ENCODE data around the gene RTN4IP1. TPM values are rescaled to one million over a fixed set of nuclear protein-coding genes. Genes with fewer than 3 reads are reported as not detected.
"Not testable (repeated sequence)": the region's sequence is repeated elsewhere in the genome, so short reads cannot be mapped to it uniquely, and the experiment has no call there.

The RTN4IP1 gene
- total RNA-seq, 1 donor from 2014 or later = 13.6 TPM

DNA sequence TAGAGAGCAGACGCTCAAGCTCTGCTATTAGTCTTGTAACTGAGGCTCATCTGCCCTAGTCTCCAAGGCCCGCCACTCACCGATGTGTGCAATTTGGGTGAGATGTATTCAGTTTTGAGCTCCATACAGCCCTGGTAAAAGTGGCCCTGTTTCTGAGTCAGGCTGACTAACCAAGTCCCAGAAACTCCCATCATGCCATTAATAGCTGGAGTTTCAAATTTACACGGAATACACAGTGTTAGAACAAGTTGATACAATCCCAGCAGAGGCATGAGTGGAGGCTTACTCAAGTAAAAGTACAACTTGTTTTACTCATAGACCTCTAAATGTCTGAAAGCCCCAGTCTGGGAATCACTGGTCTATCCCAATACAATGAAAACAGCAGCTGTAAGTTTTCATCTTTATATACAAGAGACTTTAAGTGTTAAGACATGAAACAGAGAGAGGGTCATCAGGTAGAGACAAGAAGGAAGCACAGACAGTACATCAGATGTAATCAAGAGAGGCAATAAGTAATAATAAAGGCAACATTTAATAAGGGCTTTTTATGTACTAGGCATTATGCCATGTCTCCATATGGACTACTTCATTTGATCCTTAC, 42.4 kb downstream of the RTN4IP1 start:
- DNase-seq (ENCODE audit: low read depth) = no peak

DNA sequence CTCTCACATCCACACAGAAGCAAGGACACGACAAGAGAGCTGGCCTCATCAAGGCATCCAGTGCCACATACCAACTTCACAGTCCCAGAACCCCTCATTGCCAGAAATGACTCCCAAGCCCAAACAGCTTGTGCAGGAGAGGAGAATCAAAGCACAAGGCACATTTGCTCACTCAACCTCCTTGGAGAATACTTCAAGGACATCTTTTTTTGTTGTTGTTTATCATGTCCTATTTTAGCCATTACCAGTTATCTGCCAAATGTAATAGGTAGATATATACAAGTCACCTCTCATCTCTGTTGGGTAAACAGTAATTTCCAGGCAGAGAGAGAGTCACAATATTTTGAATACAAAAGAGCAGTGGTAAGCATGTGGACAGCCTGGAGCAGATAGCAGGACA, 47.8 kb downstream of the RTN4IP1 start:
- DNase-seq (ENCODE audit: low read depth) = peak; percentile 11

DNA sequence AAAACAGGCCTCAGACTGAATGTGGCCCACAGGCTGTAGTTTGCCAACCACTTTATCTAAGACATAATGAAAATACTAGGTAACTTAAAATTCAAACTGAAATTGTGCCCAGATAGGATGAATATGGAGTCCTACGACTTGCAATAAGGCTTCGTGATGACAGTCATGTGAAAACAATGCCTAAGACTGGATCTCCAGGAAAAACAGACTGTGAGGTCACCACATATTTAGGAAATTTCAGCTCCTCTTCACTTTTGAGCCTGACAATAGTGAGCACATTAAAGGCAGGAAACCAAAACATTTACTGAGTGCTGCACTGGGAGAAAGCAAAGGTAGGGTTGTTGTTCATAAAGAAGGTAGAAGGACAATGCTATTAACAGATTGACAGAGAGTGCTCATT, 50.0 kb downstream of the RTN4IP1 start:
- DNase-seq (ENCODE audit: low read depth) = no peak

DNA sequence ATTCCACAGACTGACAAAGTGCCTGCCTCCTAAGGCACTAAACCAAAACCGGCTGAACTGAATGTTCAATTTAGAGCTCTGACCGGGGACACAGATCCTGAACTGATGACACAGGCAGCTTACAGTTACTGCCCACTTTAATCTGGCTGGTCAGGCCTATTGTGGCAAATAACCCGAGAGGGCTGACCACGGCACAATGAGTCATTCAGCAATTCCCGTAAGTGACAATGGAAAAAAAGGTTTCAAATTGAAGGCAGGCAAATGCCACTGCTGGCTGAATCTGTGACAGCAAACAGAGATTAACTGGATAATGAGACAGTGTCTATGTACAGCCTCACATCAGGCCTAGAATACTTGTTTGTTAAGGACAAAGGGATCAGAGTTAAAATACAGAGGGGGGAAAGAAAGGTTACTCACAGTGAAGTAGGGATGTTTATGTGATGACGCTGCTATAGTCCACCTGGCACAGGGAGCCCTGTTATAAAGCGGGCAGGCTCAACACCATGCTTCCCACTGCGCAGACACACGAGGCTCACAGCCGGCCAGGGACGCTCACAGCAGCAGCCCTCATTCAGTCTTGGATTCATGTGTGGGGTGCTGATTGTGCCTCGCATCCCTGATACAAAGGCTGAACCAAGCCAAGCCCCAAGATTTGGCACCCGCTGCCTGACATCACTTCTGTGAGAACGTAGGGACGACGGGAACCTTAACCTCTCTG, 54.4 kb downstream of the RTN4IP1 start:
- DNase-seq (ENCODE audit: low read depth) = peak; percentile 97

DNA sequence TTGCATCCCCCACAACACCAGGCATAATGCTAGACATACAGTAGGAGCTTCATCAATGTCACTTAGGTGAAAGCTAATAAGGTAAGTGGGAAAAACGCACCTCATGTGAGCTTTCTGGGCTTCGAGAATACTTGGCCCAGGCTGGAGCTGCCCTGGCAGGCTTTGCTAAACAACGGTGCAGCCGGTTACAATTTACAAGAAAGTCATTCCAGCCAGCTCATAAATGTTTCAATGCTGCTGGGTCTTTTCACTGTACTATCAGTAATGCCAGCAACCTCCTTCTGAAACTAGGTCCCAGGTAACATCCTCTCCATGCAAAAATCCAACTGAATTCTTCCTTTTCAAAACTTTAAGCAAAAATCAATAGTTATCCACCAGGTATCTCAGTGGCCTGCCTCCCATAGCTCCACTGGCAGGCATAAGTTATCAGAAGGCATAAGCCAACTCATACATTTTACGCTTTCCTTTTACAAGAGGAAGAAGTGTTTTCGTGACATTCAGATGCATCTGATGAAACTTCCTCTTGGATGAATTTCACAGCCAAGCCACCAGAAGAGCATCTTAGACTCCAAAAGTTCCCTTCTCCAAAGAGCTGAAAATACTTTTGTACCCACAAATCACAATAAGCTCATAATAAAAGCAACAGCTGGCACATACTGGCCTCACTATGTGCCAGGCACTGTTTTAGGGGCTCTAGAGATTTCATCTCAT, 56.3 kb downstream of the RTN4IP1 start:
- DNase-seq (ENCODE audit: low read depth) = no peak

DNA sequence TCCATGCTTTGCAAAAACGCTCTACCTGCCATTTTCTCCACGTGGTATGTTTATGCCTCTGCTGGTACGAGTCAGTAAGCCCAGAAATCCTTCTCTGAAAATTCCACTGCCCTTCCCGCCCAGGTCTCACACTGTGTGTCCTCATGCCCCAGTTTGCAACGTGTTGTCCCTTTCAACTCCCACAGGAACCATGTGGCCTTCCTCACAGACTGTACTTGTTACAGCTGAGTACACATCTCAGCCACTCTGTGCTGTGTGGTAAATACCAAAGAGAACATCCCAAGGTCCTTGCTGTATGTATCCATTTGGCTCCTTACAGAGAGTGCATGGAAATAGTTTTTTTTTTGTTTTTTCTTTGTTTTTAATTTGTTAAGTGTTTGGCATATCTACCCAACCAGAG, 56.9 kb downstream of the RTN4IP1 start:
- no peak for DNase-seq (ENCODE audit: low read depth)

DNA sequence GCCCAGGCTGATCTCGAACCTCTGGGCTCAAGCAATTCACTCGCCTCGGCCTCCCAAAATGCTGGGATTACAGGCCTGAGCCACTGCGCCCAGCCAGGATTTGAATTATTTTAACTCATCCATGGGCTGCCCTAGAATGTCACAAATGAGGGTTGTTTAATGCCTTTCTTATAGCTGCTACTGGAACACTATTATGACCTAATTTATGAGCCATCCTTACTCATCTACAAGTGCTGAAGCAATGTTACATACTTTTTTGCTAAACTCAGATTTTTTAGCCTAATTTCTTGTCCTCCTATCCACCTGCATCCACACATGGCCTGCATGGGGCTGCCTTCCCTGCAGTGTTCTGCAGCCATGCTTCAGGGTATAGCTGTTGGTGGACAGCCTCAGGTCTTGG, 59.9 kb downstream of the RTN4IP1 start:
- no peak for DNase-seq (ENCODE audit: low read depth)

DNA sequence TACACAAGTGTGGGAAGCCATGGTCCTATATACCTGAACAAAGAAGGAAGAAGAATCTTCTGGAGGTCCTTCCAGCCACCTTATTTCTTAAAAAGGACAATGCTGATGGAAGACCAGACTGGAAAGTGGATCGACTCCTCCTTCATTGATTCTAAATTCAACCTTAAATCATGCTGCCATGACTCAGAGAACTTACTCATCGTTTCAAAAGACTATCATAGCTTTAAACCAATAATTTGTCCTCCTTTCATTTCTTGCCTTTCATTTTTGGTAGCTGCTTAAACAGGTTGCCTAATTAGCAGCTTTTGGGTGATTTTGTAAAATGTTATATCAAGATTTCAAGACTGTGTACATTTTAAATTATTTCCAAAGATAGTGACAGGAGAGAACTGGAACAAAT, 60.8 kb downstream of the RTN4IP1 start:
- no peak for DNase-seq (ENCODE audit: low read depth)

DNA sequence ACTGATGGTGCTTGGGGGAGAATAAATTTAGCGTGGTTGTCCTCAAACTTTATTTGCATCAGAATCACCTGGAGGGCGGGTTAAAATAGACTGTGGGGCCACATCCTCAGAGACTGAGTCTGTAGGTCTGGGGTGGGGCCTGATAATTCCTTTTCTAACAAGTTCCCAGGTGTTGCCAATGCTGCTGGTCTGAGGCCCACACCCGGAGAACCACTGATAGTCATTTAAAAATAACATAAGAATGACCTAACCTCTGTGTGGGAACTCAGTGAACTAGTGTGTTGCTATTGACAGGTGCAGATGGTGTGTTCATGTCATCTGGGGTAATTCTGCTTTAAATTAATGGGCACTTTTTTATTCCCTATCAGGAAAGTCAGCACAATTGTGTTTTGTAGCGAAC, 64.8 kb downstream of the RTN4IP1 start:
- DNase-seq (ENCODE audit: low read depth) = peak; percentile 72

DNA sequence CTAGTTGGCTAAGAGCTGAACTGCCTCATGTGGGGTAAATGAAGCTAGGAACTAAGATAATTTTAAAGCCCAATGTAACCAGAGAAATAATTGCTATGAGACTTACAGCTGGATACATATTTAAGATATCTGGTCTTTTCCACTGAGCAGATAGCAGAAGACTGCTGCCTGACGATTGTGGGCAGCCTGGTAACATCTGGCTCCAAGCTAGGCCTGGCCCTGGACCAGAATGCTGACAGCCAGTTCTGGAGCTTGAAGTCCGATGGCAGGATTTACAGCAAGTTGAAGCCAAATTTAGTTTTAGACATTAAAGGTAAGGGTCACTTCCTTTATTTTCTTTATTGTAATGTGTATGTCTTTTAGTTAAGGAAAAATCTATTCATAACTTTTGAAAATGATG, 65.7 kb downstream of the RTN4IP1 start:
- DNase-seq (ENCODE audit: low read depth) = no peak

DNA sequence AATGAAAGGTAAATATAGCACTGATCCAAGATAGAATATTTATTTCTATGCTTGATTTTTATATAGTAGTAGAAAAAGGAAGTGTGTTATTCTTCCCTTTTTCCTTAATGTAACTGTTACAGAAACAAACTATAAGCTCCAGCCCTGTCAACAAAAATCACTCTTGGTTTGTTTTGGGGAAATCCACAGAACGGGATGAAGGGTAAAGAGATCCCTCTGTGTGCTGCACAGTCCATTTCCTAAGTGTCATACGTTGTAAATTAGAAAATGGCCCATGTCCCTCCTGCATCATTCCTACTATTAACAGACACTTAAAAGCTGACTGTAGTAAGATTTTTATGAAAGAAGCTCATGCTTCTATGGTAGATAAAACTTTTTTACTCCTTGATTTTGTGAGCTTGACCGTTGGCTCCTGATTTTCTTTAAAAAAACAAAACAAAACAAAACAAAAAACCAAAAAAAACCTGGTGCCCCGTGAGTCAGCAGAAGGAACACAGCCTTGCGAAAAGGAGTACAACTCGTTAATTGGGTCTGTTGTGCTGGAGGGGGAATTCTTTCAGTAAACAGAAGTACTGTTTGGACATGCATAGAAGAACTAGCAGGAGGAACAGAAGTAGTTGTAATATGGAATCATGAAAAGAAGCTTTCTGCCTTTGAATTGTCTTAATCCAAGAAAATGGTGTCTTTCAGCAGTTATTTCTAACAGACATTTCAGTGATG, 67.5 kb downstream of the RTN4IP1 start:
- no peak for DNase-seq (ENCODE audit: low read depth)

DNA sequence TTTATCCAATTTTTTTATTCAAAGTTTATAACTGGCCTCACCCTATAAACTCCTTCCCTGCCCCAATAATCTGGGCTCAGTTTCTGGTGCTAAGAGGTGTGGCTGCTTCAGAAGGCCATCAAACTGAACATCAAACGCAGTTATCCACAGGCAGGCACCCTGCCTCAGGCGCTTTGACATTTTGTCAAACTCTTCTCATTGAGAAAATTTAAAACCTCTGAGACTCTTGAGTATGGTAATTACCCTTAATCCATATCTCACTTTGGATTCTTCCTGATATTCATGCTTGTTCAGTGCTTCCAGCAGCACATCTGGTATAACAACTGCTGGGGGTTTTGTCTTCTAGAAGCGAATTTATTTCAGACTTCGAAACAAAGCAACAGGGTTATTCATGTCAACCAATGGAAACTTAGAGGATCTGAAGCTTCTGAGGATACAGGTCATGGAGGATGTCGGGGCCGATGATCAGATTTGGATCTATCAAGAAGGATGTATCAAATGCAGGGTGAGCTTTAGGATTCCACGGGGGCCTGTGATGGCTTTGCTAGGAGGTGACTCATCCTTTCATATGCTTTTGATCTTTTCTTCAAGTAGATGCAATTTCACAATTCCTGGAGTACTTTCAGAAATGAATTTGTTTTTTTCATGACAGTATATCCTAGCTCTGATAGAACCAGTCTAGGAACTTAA, 68.2 kb downstream of the RTN4IP1 start:
- no peak for DNase-seq (ENCODE audit: low read depth)

DNA sequence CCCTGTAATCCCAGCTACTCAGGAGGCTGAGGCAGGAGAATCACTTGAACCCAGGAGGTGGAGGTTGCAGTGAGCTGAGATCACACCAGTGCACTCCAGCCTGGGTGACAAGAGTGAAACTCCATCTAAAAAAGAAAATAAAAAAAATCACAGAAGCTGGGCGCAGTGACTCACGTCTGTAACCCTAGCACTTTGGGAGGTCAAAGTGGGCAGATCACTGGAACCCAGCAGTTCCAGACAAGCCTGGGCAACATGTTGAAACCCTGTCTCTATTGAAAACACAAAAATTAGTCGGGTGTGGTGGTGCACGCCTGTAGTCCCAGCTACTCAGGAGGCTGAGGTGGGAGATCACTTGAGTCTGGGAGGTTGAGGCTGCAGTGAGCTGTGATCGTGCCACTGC, 69.6 kb downstream of the RTN4IP1 start:
- DNase-seq (ENCODE audit: low read depth) = not testable (repeated sequence)

DNA sequence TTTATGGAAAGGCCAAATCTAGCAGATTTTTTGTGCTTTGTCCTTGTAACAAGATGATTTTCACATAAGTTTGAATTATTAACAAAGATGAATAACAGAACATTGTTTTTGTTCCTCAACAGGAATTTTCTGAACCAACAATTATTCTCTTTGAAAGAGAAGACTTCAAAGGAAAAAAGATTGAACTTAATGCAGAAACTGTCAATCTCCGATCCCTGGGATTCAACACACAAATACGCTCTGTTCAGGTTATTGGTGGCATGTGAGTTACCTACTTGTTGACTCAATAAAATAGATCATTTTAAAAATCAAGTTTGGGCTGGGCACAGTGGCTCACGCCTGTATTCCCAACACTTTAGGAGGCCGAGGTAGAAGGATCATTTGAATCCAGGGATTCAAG, 70.9 kb downstream of the RTN4IP1 start:
- no peak for DNase-seq (ENCODE audit: low read depth)

DNA sequence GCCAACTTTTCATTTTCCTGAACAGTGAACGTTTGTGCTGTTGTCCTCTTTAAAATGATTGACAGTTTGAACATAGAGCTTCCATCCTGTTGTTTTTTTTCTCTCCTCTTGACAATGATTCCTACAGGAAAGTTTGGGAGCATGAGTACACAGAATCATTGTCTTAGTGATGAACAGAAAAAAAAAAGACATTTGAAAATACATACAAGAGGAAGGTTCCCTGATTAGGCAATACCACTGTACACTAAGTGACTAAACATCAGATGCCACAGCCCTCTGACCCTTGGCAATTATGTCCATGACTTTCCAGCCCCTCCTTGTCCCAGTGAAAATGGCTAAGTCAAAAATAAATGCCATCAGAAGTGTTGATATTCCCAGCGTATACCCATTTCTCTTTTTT, 71.5 kb downstream of the RTN4IP1 start:
- no peak for DNase-seq (ENCODE audit: low read depth)

DNA sequence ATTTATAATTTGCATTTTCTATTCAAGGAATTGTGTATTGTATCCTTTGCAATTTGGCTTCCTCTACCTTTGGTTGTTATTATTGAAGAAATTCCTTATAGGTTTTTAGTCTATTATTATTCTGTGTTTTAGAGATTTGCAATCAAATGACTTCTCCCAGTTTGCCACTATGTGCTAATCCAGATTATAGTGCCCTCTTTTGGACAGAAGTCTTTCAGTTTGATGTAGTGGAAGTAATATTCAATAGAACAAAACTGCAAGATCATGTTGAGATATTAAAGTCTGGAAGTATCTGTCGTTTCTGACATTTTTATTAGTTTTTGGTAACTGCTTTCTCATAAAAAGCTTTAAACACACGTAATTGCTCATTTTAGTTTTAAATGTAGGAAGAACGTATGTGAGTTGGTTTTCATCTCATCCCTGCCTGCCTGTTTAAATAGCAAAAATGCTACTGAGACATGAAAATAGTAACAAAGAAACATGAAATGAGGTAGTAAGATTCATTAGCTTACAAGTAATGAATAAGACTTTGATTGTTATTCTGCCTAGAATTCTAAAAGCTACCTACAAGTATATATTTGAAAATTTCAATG, 72.8 kb downstream of the RTN4IP1 start:
- peak; percentile 47 for DNase-seq (ENCODE audit: low read depth)

DNA sequence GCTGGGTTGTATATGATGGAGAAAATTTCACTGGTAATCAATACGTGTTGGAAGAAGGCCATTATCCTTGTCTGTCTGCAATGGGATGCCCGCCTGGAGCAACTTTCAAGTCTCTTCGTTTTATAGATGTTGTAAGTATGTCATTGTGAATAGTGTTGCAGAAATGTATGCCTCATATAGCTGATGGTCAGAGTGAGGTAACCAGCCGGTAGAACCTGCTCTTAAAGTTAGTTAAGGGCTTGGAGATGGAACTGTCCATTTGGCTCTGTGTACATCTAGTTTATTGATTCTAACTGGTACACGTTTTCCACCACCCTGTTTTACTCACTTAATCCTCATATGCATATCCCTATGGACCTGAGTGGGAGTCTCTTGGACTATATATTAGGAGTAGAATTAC, 73.5 kb downstream of the RTN4IP1 start:
- DNase-seq (ENCODE audit: low read depth) = no peak

DNA sequence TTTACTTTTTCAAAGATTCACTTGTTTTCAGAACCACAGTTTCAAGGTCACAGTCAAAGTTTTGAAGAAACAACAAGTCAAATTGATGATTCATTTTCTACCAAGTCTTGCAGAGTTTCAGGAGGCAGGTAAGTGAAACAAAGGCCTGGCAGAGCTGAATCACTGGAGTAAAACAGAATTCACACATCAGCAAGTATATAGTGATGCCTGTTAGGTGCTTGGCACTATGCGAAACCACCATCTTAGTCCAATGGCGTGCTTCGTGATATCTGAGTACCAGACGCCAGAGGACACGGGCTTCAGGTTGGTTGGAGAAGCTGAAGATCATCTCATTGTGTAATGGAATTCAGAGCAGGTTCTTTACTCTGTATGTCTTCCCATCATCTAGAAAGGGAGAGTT, 75.9 kb downstream of the RTN4IP1 start:
- no peak for DNase-seq (ENCODE audit: low read depth)

DNA sequence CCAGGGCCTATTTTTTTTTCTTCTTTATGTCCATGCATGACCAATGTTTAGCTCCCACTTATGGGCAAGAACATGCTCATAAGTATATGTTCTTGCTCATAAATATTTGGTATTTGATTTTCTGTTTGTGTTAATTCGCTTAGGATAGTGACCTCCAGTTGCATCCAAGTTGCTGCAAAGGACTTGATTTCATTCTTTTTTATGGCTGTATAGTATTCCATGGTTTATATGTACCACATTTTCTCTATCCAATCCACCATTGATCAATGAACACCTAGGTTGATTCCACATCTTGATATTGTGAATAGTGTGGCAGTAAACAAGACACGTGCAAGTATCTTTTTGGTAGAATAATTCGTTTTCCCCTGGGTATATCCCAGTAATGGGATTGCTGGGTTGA, 78.1 kb downstream of the RTN4IP1 start:
- DNase-seq (ENCODE audit: low read depth) = no peak

DNA sequence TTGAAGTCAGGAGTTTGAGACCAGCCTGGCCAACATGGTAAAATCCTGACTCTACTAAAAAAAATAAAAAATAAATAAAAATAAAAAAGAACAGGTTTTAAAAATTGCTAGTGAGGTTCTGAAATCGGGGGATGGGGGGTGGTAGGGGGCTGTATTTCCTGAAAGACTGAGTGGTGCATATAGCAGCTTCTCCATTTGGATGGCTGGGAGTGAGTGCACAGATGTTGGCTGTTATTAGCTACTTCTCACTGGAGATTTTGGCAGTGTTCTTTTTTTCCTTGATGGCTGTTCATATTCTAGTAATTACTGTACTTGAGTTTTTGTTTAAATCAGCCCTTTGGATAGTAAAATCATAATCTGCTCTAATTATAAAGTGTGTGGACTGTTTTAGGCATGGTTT, 79.8 kb downstream of the RTN4IP1 start:
- no peak for DNase-seq (ENCODE audit: low read depth)

DNA sequence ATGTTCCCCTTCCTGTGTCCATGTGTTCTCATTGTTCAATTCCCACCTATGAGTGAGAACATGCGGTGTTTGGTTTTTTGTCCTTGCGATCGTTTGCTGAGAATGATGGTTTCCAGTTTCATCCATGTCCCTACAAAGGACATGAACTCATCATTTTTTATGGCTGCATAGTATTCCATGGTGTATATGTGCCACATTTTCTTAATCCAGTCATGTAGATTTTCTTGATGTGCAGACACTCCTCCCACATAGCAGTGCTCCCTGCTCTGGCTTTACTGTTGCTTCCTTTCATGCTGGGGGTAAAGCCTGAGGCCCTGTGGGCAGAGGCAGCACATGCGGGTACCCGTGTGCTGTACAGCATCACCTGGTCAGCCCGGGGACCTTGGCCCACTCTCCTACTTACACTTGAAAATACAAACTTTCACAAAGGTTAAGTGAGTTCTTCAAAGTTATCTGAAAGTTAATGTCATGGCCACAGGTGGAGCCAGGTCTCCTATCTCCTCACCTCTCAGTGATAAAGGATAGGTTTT, 80.3 kb downstream of the RTN4IP1 start:
- DNase-seq (ENCODE audit: low read depth) = not testable (repeated sequence)

Measured in myocyte (in vitro differentiated cells).